K562 (cell line): ENCODE results near the gene PPP2R3B. TPM values are rescaled to one million over a fixed set of nuclear protein-coding genes. Genes with fewer than 3 reads are reported as not detected.
"Not testable (repeated sequence)": the region's sequence is repeated elsewhere in the genome, so short reads cannot be mapped to it uniquely, and the experiment has no call there.

Experiments used
- ATAC-seq: fragments of 200-7000 bp; cut with Tn5 transposase; 3 replicates; pipeline ENCODE4 v1.9.1; 2020; ENCODE audit warnings: moderate library complexity
- BruUV-seq: library from RNA; stranded (reverse); fragments of 400-500 nt; replicated peaks from 2 replicates; lab custom pipeline; 2021; lab: Mats Ljungman, UMichigan
- CTCF ChIA-PET: fragments of 300-600 bp; formaldehyde crosslinking; extraction: SDS; loops from one replicate; lab custom pipeline; 2021; ENCODE audit warnings: low intra/inter-chr PET ratio; lab: Yijun Ruan, JAX
- POLR2A ChIA-PET: fragments of 300-600, 350-650 bp; sonication (Branson Sonifier 250); formaldehyde crosslinking; extraction: SDS; loops from one replicate; lab custom pipeline; 2021; ENCODE audit warnings: antibody characterized with exemption, inconsistent platforms; lab: Yijun Ruan, JAX
- DNase-seq, 4 experiments: peaks; one replicate each; pipeline versions ENCODE4 v3.0.0 to v3.0.0-alpha.2; 2011 to 2018; ENCODE audit warnings: low spot score in 3 of 4, mixed read lengths in 3 of 4; ENCODE audit errors: extremely low read depth in 1 of 4
- FAIRE-seq: peaks from 2 replicates; lab custom pipeline; 2011; peaks lifted over from hg19 to GRCh38; lab: Jason Lieb, UNC
- H2AFZ ChIP-seq: 2 replicates; pipeline ENCODE4 v1.6.0; 2011; ENCODE audit warnings: low read depth, low read length, control low read depth, inconsistent platforms
- H3K27ac ChIP-seq: fragments of 200-600 bp; 3 replicates; pipeline ENCODE4 v1.8.0; 2011; ENCODE audit warnings: low read depth, mild to moderate bottlenecking, control low read depth, inconsistent platforms, low read length, moderate library complexity, mixed read lengths; ENCODE audit errors: extremely low read depth
- H3K27me3 ChIP-seq, 2 experiments: fragments of 300-600 bp in 1 of 2; 2 replicates in 1 of 2; 3 replicates in 1 of 2; pipeline versions ENCODE4 v1.6.0 to v1.8.0; 2011; ENCODE audit warnings: inconsistent platforms in 2 of 2, low read length in 2 of 2, mild to moderate bottlenecking in 1 of 2, mixed read lengths in 1 of 2, moderate library complexity in 1 of 2; ENCODE audit not compliant: control insufficient read depth in 2 of 2, insufficient read depth in 2 of 2
- H3K36me3 ChIP-seq: fragments of 300-600 bp; 3 replicates; pipeline ENCODE4 v1.8.0; 2011; ENCODE audit warnings: mild to moderate bottlenecking, low read length, inconsistent platforms; ENCODE audit not compliant: control insufficient read depth, insufficient read depth
- H3K4me1 ChIP-seq, 2 experiments: fragments of 200-600 bp in 1 of 2; replicated peaks in 1 of 2; 2 replicates in 1 of 2; 3 replicates in 1 of 2; pipeline versions ENCODE4 v1.5.1 to v1.8.0; 2011; ENCODE audit warnings: inconsistent platforms in 2 of 2, low read length in 2 of 2, mild to moderate bottlenecking in 1 of 2, mixed read lengths in 1 of 2, moderate library complexity in 1 of 2; ENCODE audit not compliant: control insufficient read depth in 2 of 2, insufficient read depth in 2 of 2
- H3K4me2 ChIP-seq: 2 replicates; pipeline ENCODE4 v1.6.1; 2011; ENCODE audit warnings: low read length, control low read depth, inconsistent platforms, mixed read lengths; ENCODE audit not compliant: insufficient read depth
- H3K4me3 ChIP-seq: fragments of 200-600 bp; sonication (generic), shearing (Covaris generic); 2 replicates; pipeline ENCODE4 v1.5.1; 2016; ENCODE audit warnings: control low read depth, inconsistent platforms
- H3K79me2 ChIP-seq: fragments of 200-600 bp; 3 replicates; pipeline ENCODE4 v1.8.0; 2011; ENCODE audit warnings: low read length, inconsistent platforms; ENCODE audit not compliant: control insufficient read depth, insufficient read depth
- H3K9ac ChIP-seq, 2 experiments: 2 replicates each; pipeline versions ENCODE4 v1.6.0 to v1.6.1; 2011; ENCODE audit warnings: low read depth in 2 of 2, low read length in 2 of 2, control low read depth in 1 of 2, inconsistent platforms in 1 of 2, mild to moderate bottlenecking in 1 of 2, mixed read lengths in 1 of 2; ENCODE audit not compliant: insufficient read depth in 1 of 2
- H3K9me1 ChIP-seq: one replicate; pipeline ENCODE4 v1.6.0; 2011; ENCODE audit warnings: inconsistent platforms, mild to moderate bottlenecking, low read length, moderate library complexity; ENCODE audit not compliant: control insufficient read depth, insufficient read depth
- H3K9me3 ChIP-seq: replicated peaks from 2 replicates; pipeline ENCODE4 v1.5.1; 2011; ENCODE audit warnings: low read depth, low read length, inconsistent platforms; ENCODE audit not compliant: control insufficient read depth, insufficient read depth
- H4K20me1 ChIP-seq: replicated peaks from 2 replicates; pipeline ENCODE4 v1.6.1; 2011; ENCODE audit warnings: low read length, inconsistent platforms, mixed read lengths; ENCODE audit not compliant: control insufficient read depth, insufficient read depth
- ADNP ChIP-seq: fragments of 200-800 bp; sonication (Bioruptor generic); IDR thresholded peaks from 2 replicates; pipeline ENCODE4 v1.6.1; 2016; ENCODE audit warnings: missing genetic modification characterization, missing compliant biosample characterization
- BCOR ChIP-seq: fragments of 450-650 bp; IDR thresholded peaks from 2 replicates; pipeline ENCODE4 v1.6.1; 2016
- CHD4 ChIP-seq: fragments of 200-600 bp; sonication (generic); IDR thresholded peaks from 3 replicates; pipeline ENCODE4 v1.6.1; 2012; ENCODE audit warnings: low read depth, mild to moderate bottlenecking, mixed read lengths, low read length, inconsistent platforms; ENCODE audit not compliant: insufficient read depth, insufficient replicate concordance, poor library complexity, severe bottlenecking
- FOXA1 ChIP-seq: fragments of 450-650 bp; IDR thresholded peaks from 2 replicates; pipeline ENCODE4 v1.6.1; 2016; ENCODE audit warnings: mild to moderate bottlenecking, borderline replicate concordance
- KDM1A ChIP-seq, 2 experiments: fragments of 450-650 bp; IDR thresholded peaks; 2 replicates each; pipeline ENCODE4 v1.6.1; 2016; ENCODE audit warnings: mild to moderate bottlenecking in 2 of 2
- PHF20 ChIP-seq: fragments of 450-650 bp; IDR thresholded peaks from 2 replicates; pipeline ENCODE4 v1.6.1; 2018; ENCODE audit not compliant: partially characterized antibody
- POLR2G ChIP-seq: fragments of 200-400 bp; formaldehyde crosslinking; IDR thresholded peaks from 2 replicates; pipeline ENCODE4 v1.6.1; 2017; ENCODE audit warnings: low read depth, mild to moderate bottlenecking, antibody characterized with exemption, low read length, moderate library complexity
- SMARCA5 ChIP-seq: fragments of 450-650 bp; IDR thresholded peaks from 2 replicates; pipeline ENCODE4 v1.6.1; 2016
- SREBF1 ChIP-seq: fragments of 150-350 bp; IDR thresholded peaks from 2 replicates; pipeline ENCODE4 v1.6.1; 2014; ENCODE audit warnings: antibody characterized with exemption, low read depth, low read length, borderline replicate concordance
- ZKSCAN1 ChIP-seq: fragments of 150-350 bp; IDR thresholded peaks from 2 replicates; pipeline ENCODE4 v1.6.1; 2016; ENCODE audit warnings: low read depth, low read length
- ZKSCAN8 ChIP-seq: fragments of 200-800 bp; sonication (Bioruptor generic); IDR thresholded peaks from 2 replicates; pipeline ENCODE4 v1.6.1; 2016; ENCODE audit warnings: missing genetic modification characterization, missing compliant biosample characterization
- ZNF121 ChIP-seq: sonication (generic); formaldehyde crosslinking; conservative IDR thresholded peaks from 2 replicates; pipeline ENCODE4 v1.8.0; 2022; ENCODE audit warnings: missing genetic modification reagents
- ZNF316 ChIP-seq: fragments of 450-650 bp; IDR thresholded peaks from 2 replicates; pipeline ENCODE4 v1.6.1; 2016
- WGBS: fragments of 100-300 bp; shearing (Covaris generic); methylation state at CpG from one replicate; pipeline ENCODE4 v1.1.6; 2016; ENCODE audit warnings: low coverage, mixed read lengths; ENCODE audit not compliant: insufficient coverage; ENCODE audit errors: missing lambda C conversion rate; 5-methylcytosine and 5-hydroxymethylcytosine counted together
- in situ Hi-C: fragments of 300-500 bp; cut with MboI; formaldehyde crosslinking; loops from 4 replicates; pipeline ENCODE4 v1.15.0; 2018; ENCODE audit warnings: inconsistent platforms, mixed read lengths
- intact Hi-C: fragments of 100-400 bp; cut with micrococcal nuclease; formaldehyde crosslinking; loops from 2 replicates; pipeline ENCODE4 v1.14.2; 2022
- polyA plus RNA-seq, 8 experiments: library from polyadenylated mRNA; depleted of rRNA in 4 of 8; stranded (reverse) in 5 of 8; unstranded in 3 of 8; fragments of >200 nt; fragmentation: Nextera tagmentation in 2 of 8; fragmentation: Illumina TruSeq in 1 of 8; extraction: Ambion mirVana in 2 of 8; extraction: Trizol in 1 of 8; gene quantifications; 2 replicates each; pipeline versions ENCODE4 v1.2.1 to v1.2.3, GENCODE V29; 2011 to 2014; ENCODE audit warnings: inconsistent platforms in 1 of 8, missing spikeins in 1 of 8
- total RNA-seq, 7 experiments: library from RNA; depleted of rRNA in 6 of 7; stranded (reverse); fragments of >200 nt in 6 of 7; fragmentation: Illumina TruSeq in 2 of 7; extraction: Trizol in 2 of 7; gene quantifications; 2 replicates each; pipeline versions ENCODE4 v1.2.1 to v1.2.3, GENCODE V29; 2011 to 2021; ENCODE audit warnings: low replicate concordance in 1 of 7
- TF ChIP-seq, protein P1 (sequence below): sonication (generic); formaldehyde crosslinking; IDR thresholded peaks from 2 replicates; pipeline ENCODE4 v1.8.1; 2023; ENCODE audit warnings: mild to moderate bottlenecking, missing genetic modification reagents
- TF ChIP-seq, protein P2 (sequence below): sonication (generic); formaldehyde crosslinking; IDR thresholded peaks from 2 replicates; pipeline ENCODE4 v1.8.0; 2022; ENCODE audit warnings: mild to moderate bottlenecking, missing genetic modification reagents, borderline replicate concordance

Gene PPP2R3B
- total and polyA plus RNA-seq, 9 of the 15 experiments (the other 6 are each of a cell fraction or from before 2014, with no cell fraction given) = 0.04 to 18.2 (median 8.2) TPM; not detected in 1

DNA sequence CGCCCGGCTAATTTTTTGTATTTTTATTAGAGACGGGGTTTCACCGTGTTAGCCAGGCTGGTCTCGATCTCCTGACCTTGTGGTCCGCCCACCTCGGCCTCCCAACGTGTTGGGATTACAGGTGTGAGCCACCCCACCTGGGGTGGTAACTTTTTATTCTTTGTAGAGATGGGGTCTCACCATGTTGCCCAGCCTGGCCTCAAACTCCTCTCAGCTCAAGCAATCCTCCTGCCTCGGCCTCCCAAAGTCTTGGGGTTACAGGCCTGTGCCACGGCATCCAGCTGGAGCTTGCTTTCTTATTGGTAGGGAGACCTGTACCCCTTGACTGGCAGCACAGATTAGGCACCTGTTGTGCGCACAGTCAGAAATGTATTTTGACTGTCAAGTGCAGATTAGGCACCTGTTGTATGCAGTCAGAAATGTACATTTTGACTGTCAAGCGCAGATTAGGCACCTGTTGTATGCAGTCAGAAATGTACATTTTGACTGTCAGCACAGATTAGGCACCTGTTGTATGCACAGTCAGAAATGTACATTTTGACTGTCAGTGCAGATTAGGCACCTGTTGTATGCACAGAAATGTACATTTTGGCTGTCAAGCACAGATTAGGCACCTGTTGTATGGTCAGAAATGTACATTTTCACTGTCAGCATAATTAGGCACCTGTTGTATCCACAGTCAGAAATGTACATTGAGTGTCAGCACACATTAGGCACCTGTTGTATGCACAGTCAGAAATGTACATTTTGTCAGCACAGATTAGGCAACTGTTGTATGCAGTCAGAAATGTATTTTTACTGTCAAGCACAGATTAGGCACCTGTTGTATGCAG is 80.7 kb downstream of the PPP2R3B start:
- FAIRE-seq = not testable (repeated sequence)

DNA sequence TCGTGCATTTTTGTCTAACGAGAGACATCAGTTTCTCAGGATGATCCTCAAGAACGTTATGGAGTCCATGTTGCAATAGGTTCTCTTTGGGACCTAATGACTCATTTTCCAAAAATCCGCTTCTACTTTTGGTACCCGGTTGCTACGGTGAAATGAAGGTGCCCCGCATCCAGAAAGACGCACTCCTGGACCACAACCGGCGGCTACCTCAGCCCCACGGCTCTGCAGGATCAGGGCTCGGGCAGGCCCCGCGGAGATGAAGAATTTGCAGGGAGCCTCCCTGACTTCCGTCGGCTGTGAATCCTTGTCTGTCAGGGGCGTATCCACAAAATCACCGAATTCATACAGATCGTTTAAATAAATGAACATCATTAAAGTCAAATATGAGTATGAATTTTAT is 83.7 kb downstream of the PPP2R3B start:
- WGBS = 92% methylated on average over 17 of the region's 19 CpGs
- intact Hi-C loops = no loop called here
- Histone ChIP-seq H3K4me2 (no peak overlapping the region), H3K4me1 (peaks cover 0 to 8% of the 10 kb centered on the region in 2 experiments; a peak in 2 of 5 replicates), H2AFZ (no peak overlapping the region), H3K9me3 (no peaks in the 10 kb centered on the region), H3K27me3 (no peaks in the 10 kb centered on the region), H3K79me2 (no peaks in the 10 kb centered on the region), H3K36me3 (peaks cover 67% of the 10 kb centered on the region), H3K9ac (no peak overlapping the region), H3K9me1 (no peaks in the 10 kb centered on the region), H3K4me3 (no peak overlapping the region), H3K27ac (no peak overlapping the region), H4K20me1 (no peaks in the 10 kb centered on the region)
- BruUV-seq = TSS peak; percentile 44
- TF ChIP-seq SREBF1 (no peak), POLR2G (peak; percentile 37; the same call in 1 of the 2 replicates), FOXA1 (no peak)
- TF ChIP-seq, protein P1, sequence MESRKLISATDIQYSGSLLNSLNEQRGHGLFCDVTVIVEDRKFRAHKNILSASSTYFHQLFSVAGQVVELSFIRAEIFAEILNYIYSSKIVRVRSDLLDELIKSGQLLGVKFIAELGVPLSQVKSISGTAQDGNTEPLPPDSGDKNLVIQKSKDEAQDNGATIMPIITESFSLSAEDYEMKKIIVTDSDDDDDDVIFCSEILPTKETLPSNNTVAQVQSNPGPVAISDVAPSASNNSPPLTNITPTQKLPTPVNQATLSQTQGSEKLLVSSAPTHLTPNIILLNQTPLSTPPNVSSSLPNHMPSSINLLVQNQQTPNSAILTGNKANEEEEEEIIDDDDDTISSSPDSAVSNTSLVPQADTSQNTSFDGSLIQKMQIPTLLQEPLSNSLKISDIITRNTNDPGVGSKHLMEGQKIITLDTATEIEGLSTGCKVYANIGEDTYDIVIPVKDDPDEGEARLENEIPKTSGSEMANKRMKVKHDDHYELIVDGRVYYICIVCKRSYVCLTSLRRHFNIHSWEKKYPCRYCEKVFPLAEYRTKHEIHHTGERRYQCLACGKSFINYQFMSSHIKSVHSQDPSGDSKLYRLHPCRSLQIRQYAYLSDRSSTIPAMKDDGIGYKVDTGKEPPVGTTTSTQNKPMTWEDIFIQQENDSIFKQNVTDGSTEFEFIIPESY (CRISPR knock-in tag) = 0 out of 2 replicates have a peak, but pooled peaks have one; percentile 24
- TF ChIP-seq, protein P2, sequence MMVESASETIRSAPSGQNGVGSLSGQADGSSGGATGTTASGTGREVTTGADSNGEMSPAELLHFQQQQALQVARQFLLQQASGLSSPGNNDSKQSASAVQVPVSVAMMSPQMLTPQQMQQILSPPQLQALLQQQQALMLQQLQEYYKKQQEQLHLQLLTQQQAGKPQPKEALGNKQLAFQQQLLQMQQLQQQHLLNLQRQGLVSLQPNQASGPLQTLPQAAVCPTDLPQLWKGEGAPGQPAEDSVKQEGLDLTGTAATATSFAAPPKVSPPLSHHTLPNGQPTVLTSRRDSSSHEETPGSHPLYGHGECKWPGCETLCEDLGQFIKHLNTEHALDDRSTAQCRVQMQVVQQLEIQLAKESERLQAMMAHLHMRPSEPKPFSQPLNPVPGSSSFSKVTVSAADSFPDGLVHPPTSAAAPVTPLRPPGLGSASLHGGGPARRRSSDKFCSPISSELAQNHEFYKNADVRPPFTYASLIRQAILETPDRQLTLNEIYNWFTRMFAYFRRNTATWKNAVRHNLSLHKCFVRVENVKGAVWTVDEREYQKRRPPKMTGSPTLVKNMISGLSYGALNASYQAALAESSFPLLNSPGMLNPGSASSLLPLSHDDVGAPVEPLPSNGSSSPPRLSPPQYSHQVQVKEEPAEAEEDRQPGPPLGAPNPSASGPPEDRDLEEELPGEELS = no peak
- ChIA-PET POLR2A (no interaction called here), CTCF (no interaction called here)
- in situ Hi-C loops = no loop called here
- no peak for FAIRE-seq
- no peak for DNase-seq
- ATAC-seq = no peak

More for the DNA sequence above, 80.7 kb downstream of the PPP2R3B start:
- peaks cover 57% of the 10 kb centered on the region for H3K36me3 ChIP-seq
- H3K4me2 ChIP-seq, intact Hi-C loops, ATAC-seq, CTCF ChIA-PET, H2AFZ ChIP-seq, H3K9ac ChIP-seq, H3K27me3 ChIP-seq, H3K79me2 ChIP-seq, BruUV-seq, H4K20me1 ChIP-seq, DNase-seq, POLR2A ChIA-PET, in situ Hi-C loops, H3K4me1 ChIP-seq, H3K9me3 ChIP-seq, H3K4me3 ChIP-seq, H3K9me1 ChIP-seq: not testable (repeated sequence)
- TF ChIP-seq KDM1A (IDR thresholded peaks at IDR 0.05) (peak; percentile 22 to 27; a peak in 2 of 4 replicates), ZNF121 (CRISPR knock-in tag) (peak; percentile 55; the same call in 1 of the 2 replicates), BCOR (peak; percentile 92), ZKSCAN8 (peak; percentile 100), ZNF316 (peak; percentile 26; the same call in 1 of the 2 replicates), ADNP (tag) (peak; percentile 97), SMARCA5 (peak; percentile 94), ZKSCAN1 (0 out of 2 replicates have a peak, but pooled peaks have one; percentile 39), PHF20 (peak; percentile 52), CHD4 (peak; percentile 90)
- TF ChIP-seq, all 486 proteins: peak for 10; not testable (repeated sequence) for 476
- H3K27ac ChIP-seq = not testable (repeated sequence)
- WGBS = 89% methylated on average over 7 of the region's 12 CpGs
